ENCODE data around the gene CWC25. TPM values are rescaled to one million over a fixed set of nuclear protein-coding genes. Genes with fewer than 3 reads are reported as not detected.

The CWC25 gene
- total RNA-seq, 1 experiment from 2014 or later, result 23.9 TPM

- Histone ChIP-seq H3K27me3 (ENCODE audit: insufficient read depth, low read length) (no peaks in the 10 kb centered on the region), H3K36me3 (ENCODE audit: control insufficient read depth in 1 of 2, insufficient read depth in 2 of 2, low read length in 2 of 2) (no peaks in the 10 kb centered on the region), H2AFZ (ENCODE audit: low read depth, low read length, poor library complexity, severe bottlenecking) (peak within 1 kb of the TSS; percentile 95), H3K4me2 (ENCODE audit: low read length) (peak within 1 kb of the TSS; percentile 85), H3K9ac (ENCODE audit: low read length) (peak within 1 kb of the TSS; percentile 74), H3K79me2 (ENCODE audit: insufficient read depth, low read length) (peaks cover 45% of the 10 kb centered on the region), H4K20me1 (ENCODE audit: insufficient read depth) (no peaks in the 10 kb centered on the region), H3K4me1 (ENCODE audit: control insufficient read depth in 1 of 2, insufficient read depth in 2 of 2, low read length in 2 of 2) (peaks cover 59 to 85% of the 10 kb centered on the region in 2 experiments), H3K27ac (ENCODE audit: low read depth, low read length) (peak within 1 kb of the TSS; percentile 97), H3K9me3 (ENCODE audit: control insufficient read depth in 1 of 2, insufficient read depth in 1 of 2, low read depth in 1 of 2, low read length in 2 of 2) (no peaks in the 10 kb centered on the region), H3K9me2 (ENCODE audit: insufficient read depth) (no peaks in the 10 kb centered on the region), H3K4me3 (replicated peaks in 1 of 2; ENCODE audit: low read depth in 1 of 2, low read length in 2 of 2) (peak within 1 kb of the TSS; percentile 83 to 98)
- RAD21 ChIA-PET (ENCODE audit: low non-redundant PET in 1 of 2, low total read pairs in 2 of 2, uncharacterized antibody in 2 of 2, unreplicated experiment in 2 of 2), result interaction anchor here (0.7 kb wide), 3 partner anchors 20 to 763 kb away, joined by 3 to 5 read pairs (median 4); no protein-coding TSS in a partner anchor
- CTCF ChIA-PET, result interaction anchor here (0.8 to 1.8 kb wide), 3 partner anchors 15 to 375 kb away, joined by 4 to 6 read pairs (median 4); partner anchors contain the start of gene RPL23
- no TSS peak for BruUV-seq (replicated peaks)
- no peak for DNase-seq (ENCODE audit: low read depth, low spot score)
- intact Hi-C loops (cut with micrococcal nuclease), result loop anchor here (2.0 to 5.0 kb wide), 2 partner anchors 117 to 283 kb away; partner anchors contain the start of gene PSMB3
- ATAC-seq, result peak; percentile 67
- POLR2A ChIA-PET, result interaction anchor here (0.6 to 3.6 kb wide), 14 partner anchors 9 to 295 kb away, joined by 3 to 46 read pairs (median 3); partner anchors contain the start of genes CWC25 and RPL23
- TF ChIP-seq ZBTB33 (IDR thresholded peaks at IDR 0.05; ENCODE audit: extremely low read depth, insufficient replicate concordance, low read length), result peak; percentile 61
- no peak for TF ChIP-seq FOSL1 (IDR thresholded peaks at IDR 0.05; ENCODE audit: low read depth)
- TF ChIP-seq ELF1 (IDR thresholded peaks at IDR 0.05; ENCODE audit: borderline replicate concordance, low read depth), result no peak
- TF ChIP-seq POLR2AphosphoS5 (IDR thresholded peaks at IDR 0.05; ENCODE audit: low read depth, low read length), result peak; percentile 97
- peak; percentile 94 for TF ChIP-seq SIN3A (IDR thresholded peaks at IDR 0.05; ENCODE audit: low read depth)
- TF ChIP-seq, protein P1, sequence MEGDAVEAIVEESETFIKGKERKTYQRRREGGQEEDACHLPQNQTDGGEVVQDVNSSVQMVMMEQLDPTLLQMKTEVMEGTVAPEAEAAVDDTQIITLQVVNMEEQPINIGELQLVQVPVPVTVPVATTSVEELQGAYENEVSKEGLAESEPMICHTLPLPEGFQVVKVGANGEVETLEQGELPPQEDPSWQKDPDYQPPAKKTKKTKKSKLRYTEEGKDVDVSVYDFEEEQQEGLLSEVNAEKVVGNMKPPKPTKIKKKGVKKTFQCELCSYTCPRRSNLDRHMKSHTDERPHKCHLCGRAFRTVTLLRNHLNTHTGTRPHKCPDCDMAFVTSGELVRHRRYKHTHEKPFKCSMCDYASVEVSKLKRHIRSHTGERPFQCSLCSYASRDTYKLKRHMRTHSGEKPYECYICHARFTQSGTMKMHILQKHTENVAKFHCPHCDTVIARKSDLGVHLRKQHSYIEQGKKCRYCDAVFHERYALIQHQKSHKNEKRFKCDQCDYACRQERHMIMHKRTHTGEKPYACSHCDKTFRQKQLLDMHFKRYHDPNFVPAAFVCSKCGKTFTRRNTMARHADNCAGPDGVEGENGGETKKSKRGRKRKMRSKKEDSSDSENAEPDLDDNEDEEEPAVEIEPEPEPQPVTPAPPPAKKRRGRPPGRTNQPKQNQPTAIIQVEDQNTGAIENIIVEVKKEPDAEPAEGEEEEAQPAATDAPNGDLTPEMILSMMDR (IDR thresholded peaks at IDR 0.05 in 2 of 3, conservative IDR thresholded peaks at IDR 0.05 in 1 of 3; ENCODE audit: borderline replicate concordance in 1 of 3, insufficient read depth in 1 of 3, low read depth in 2 of 3, low read length in 2 of 3), result no peak; a peak in 1 of 6 replicates
- TF ChIP-seq EZH2phosphoT487 (IDR thresholded peaks at IDR 0.05; ENCODE audit: borderline replicate concordance), result no peak
- TF ChIP-seq RAD21 (IDR thresholded peaks at IDR 0.05; ENCODE audit: low read depth), result no peak
- no peak for TF ChIP-seq JUND (IDR thresholded peaks at IDR 0.05)
- no peak for TF ChIP-seq YY1 (IDR thresholded peaks at IDR 0.05; ENCODE audit: extremely low read depth, insufficient replicate concordance, low read depth, low read length)
- no peak for TF ChIP-seq TCF7L2 (IDR thresholded peaks at IDR 0.05; ENCODE audit: borderline replicate concordance, extremely low read depth, insufficient read depth, insufficient read length)
- peak; percentile 94 for TF ChIP-seq POLR2A (IDR thresholded peaks at IDR 0.05; ENCODE audit: borderline replicate concordance, extremely low read depth, insufficient read depth, insufficient read length)
- no peak for TF ChIP-seq SRF (IDR thresholded peaks at IDR 0.05; ENCODE audit: low read depth)
- TF ChIP-seq EZH2 (IDR thresholded peaks at IDR 0.05), result no peak
- TF ChIP-seq ZFX (IDR thresholded peaks at IDR 0.05), result peak; percentile 41; the same call in 1 of the 2 replicates
- peak; percentile 90 for TF ChIP-seq EGR1 (IDR thresholded peaks at IDR 0.05; ENCODE audit: low read depth)
- TF ChIP-seq, protein P2, sequence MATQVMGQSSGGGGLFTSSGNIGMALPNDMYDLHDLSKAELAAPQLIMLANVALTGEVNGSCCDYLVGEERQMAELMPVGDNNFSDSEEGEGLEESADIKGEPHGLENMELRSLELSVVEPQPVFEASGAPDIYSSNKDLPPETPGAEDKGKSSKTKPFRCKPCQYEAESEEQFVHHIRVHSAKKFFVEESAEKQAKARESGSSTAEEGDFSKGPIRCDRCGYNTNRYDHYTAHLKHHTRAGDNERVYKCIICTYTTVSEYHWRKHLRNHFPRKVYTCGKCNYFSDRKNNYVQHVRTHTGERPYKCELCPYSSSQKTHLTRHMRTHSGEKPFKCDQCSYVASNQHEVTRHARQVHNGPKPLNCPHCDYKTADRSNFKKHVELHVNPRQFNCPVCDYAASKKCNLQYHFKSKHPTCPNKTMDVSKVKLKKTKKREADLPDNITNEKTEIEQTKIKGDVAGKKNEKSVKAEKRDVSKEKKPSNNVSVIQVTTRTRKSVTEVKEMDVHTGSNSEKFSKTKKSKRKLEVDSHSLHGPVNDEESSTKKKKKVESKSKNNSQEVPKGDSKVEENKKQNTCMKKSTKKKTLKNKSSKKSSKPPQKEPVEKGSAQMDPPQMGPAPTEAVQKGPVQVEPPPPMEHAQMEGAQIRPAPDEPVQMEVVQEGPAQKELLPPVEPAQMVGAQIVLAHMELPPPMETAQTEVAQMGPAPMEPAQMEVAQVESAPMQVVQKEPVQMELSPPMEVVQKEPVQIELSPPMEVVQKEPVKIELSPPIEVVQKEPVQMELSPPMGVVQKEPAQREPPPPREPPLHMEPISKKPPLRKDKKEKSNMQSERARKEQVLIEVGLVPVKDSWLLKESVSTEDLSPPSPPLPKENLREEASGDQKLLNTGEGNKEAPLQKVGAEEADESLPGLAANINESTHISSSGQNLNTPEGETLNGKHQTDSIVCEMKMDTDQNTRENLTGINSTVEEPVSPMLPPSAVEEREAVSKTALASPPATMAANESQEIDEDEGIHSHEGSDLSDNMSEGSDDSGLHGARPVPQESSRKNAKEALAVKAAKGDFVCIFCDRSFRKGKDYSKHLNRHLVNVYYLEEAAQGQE (IDR thresholded peaks at IDR 0.05; ENCODE audit: low read depth), result no peak
- TF ChIP-seq MAX (IDR thresholded peaks at IDR 0.05), result peak; percentile 49; the same call in 1 of the 2 replicates
Observed at GRCh38 chr17:38869526-38870258, 44.6 kb upstream of the CWC25 start, which contains the start of gene LASP1. TSS of gene LASP1 (plus strand) at chr17:38870058. CDS start at chr17:38870190, 132 bp downstream.
